Measurements from ENCODE around the gene KCTD8.
"Not testable (repeated sequence)": the region's sequence is repeated elsewhere in the genome, so short reads cannot be mapped to it uniquely, and the experiment has no call there.

The KCTD8 gene

GRCh38 chr4:44194365-44194764 is 254.2 kb downstream of the KCTD8 start:
- H3K27me3 ChIP-seq (ENCODE audit: control insufficient read depth, low read length) = no peaks in the 10 kb centered on the region
- H3K27ac ChIP-seq (ENCODE audit: low read depth, low read length) = no peak overlapping the region
- TF ChIP-seq CTCF (IDR thresholded peaks at IDR 0.05; ENCODE audit: low read depth, low read length, poor library complexity, severe bottlenecking) = no peak
- TF ChIP-seq EZH2phosphoT487 (IDR thresholded peaks at IDR 0.05; ENCODE audit: borderline replicate concordance, low read length) = no peak

GRCh38 chr4:44186850-44187246 is 261.8 kb downstream of the KCTD8 start:
- Histone ChIP-seq H3K9me3 (ENCODE audit: control insufficient read depth, insufficient read depth, low read length) (no peaks in the 10 kb centered on the region), H3K79me2 (ENCODE audit: control insufficient read depth, low read length) (no peaks in the 10 kb centered on the region), H3K27ac (ENCODE audit: low read depth, low read length) (no peak overlapping the region), H4K20me1 (ENCODE audit: control insufficient read depth, insufficient read depth, low read depth, low read length) (no peaks in the 10 kb centered on the region), H3K4me1 (ENCODE audit: control insufficient read depth, low read length) (no peaks in the 10 kb centered on the region), H3K36me3 (ENCODE audit: control insufficient read depth, low read length) (no peaks in the 10 kb centered on the region), H3K9me2 (replicated peaks; ENCODE audit: control insufficient read depth, low read length) (no peaks in the 10 kb centered on the region), H3K4me2 (ENCODE audit: low read length) (no peak overlapping the region), H3K27me3 (ENCODE audit: control insufficient read depth, low read length) (no peaks in the 10 kb centered on the region), H3F3A (ENCODE audit: control insufficient read depth, insufficient read depth) (no peaks in the 10 kb centered on the region), H3K4me3 (ENCODE audit: low read length) (no peak overlapping the region)
- no peak for TF ChIP-seq CTCF (IDR thresholded peaks at IDR 0.05; ENCODE audit: low read depth, low read length, poor library complexity, severe bottlenecking)
- TF ChIP-seq EZH2phosphoT487 (IDR thresholded peaks at IDR 0.05; ENCODE audit: borderline replicate concordance, low read length) = no peak

More at GRCh38 chr4:44194365-44194764, 254.2 kb downstream of the KCTD8 start:
- Histone ChIP-seq H3F3A (ENCODE audit: control insufficient read depth, insufficient read depth) (no peaks in the 10 kb centered on the region), H3K79me2 (ENCODE audit: control insufficient read depth, low read length) (no peaks in the 10 kb centered on the region), H3K36me3 (ENCODE audit: control insufficient read depth, low read length) (no peaks in the 10 kb centered on the region), H3K4me2 (ENCODE audit: low read length) (no peak overlapping the region), H3K9me2 (replicated peaks; ENCODE audit: control insufficient read depth, low read length) (no peaks in the 10 kb centered on the region), H3K4me1 (ENCODE audit: control insufficient read depth, low read length) (no peaks in the 10 kb centered on the region), H4K20me1 (ENCODE audit: control insufficient read depth, insufficient read depth, low read depth, low read length) (no peaks in the 10 kb centered on the region), H3K9me3 (ENCODE audit: control insufficient read depth, insufficient read depth, low read length) (0 out of 2 replicates have a peak, but pooled peaks cover 3% of the 10 kb centered on the region), H3K4me3 (ENCODE audit: low read length) (no peak overlapping the region)

- no peaks in the 10 kb centered on the region for H3K4me1 ChIP-seq (ENCODE audit: control insufficient read depth, low read length)
- H3K27ac ChIP-seq (ENCODE audit: low read depth, low read length) = no peak overlapping the region
- no peak for TF ChIP-seq EZH2phosphoT487 (IDR thresholded peaks at IDR 0.05; ENCODE audit: borderline replicate concordance, low read length)
- no peak for TF ChIP-seq CTCF (IDR thresholded peaks at IDR 0.05; ENCODE audit: low read depth, low read length, poor library complexity, severe bottlenecking)
- H3K9me3 ChIP-seq (ENCODE audit: control insufficient read depth, insufficient read depth, low read length) = no peaks in the 10 kb centered on the region
- no peaks in the 10 kb centered on the region for H4K20me1 ChIP-seq (ENCODE audit: control insufficient read depth, insufficient read depth, low read depth, low read length)
- H3K36me3 ChIP-seq (ENCODE audit: control insufficient read depth, low read length) = no peaks in the 10 kb centered on the region
- no peak overlapping the region for H3K4me2 ChIP-seq (ENCODE audit: low read length)
- no peak overlapping the region for H3K4me3 ChIP-seq (ENCODE audit: low read length)
- H3F3A ChIP-seq (ENCODE audit: control insufficient read depth, insufficient read depth) = no peaks in the 10 kb centered on the region
- no peaks in the 10 kb centered on the region for H3K9me2 ChIP-seq (replicated peaks; ENCODE audit: control insufficient read depth, low read length)
- H3K79me2 ChIP-seq (ENCODE audit: control insufficient read depth, low read length) = no peaks in the 10 kb centered on the region
- no peaks in the 10 kb centered on the region for H3K27me3 ChIP-seq (ENCODE audit: control insufficient read depth, low read length)
These were observed 262.3 kb downstream of the KCTD8 start for GRCh38 chr4:44186096-44186849.

GRCh38 chr4:44181491-44182349 is 266.9 kb downstream of the KCTD8 start:
- H3K27me3 ChIP-seq (ENCODE audit: control insufficient read depth, low read length); H3K79me2 ChIP-seq (ENCODE audit: control insufficient read depth, low read length); H3K36me3 ChIP-seq (ENCODE audit: control insufficient read depth, low read length); H3K9me2 ChIP-seq (replicated peaks; ENCODE audit: control insufficient read depth, low read length); H3K9me3 ChIP-seq (ENCODE audit: control insufficient read depth, insufficient read depth, low read length); H3K4me3 ChIP-seq (ENCODE audit: low read length); H3K4me2 ChIP-seq (ENCODE audit: low read length); H3K4me1 ChIP-seq (ENCODE audit: control insufficient read depth, low read length); H4K20me1 ChIP-seq (ENCODE audit: control insufficient read depth, insufficient read depth, low read depth, low read length); H3F3A ChIP-seq (ENCODE audit: control insufficient read depth, insufficient read depth); H3K27ac ChIP-seq (ENCODE audit: low read depth, low read length): not testable (repeated sequence)

GRCh38 chr4:44167766-44168165 is 280.8 kb downstream of the KCTD8 start:
- not testable (repeated sequence) for H3K27me3 ChIP-seq (ENCODE audit: control insufficient read depth, low read length); H3K4me1 ChIP-seq (ENCODE audit: control insufficient read depth, low read length); H3K79me2 ChIP-seq (ENCODE audit: control insufficient read depth, low read length); H4K20me1 ChIP-seq (ENCODE audit: control insufficient read depth, insufficient read depth, low read depth, low read length); H3K4me2 ChIP-seq (ENCODE audit: low read length); H3F3A ChIP-seq (ENCODE audit: control insufficient read depth, insufficient read depth); H3K27ac ChIP-seq (ENCODE audit: low read depth, low read length); H3K9me3 ChIP-seq (ENCODE audit: control insufficient read depth, insufficient read depth, low read length); H3K36me3 ChIP-seq (ENCODE audit: control insufficient read depth, low read length); H3K9me2 ChIP-seq (replicated peaks; ENCODE audit: control insufficient read depth, low read length); H3K4me3 ChIP-seq (ENCODE audit: low read length)
